Measurements from ENCODE around the gene MVP.

The MVP gene

GRCh38 chr16:29891525-29892457, 71.5 kb downstream of the MVP start:
- no peak overlapping the region for H3K27ac ChIP-seq
- no peak for TF ChIP-seq ZFX (IDR thresholded peaks at IDR 0.05)
- TF ChIP-seq, protein P1, sequence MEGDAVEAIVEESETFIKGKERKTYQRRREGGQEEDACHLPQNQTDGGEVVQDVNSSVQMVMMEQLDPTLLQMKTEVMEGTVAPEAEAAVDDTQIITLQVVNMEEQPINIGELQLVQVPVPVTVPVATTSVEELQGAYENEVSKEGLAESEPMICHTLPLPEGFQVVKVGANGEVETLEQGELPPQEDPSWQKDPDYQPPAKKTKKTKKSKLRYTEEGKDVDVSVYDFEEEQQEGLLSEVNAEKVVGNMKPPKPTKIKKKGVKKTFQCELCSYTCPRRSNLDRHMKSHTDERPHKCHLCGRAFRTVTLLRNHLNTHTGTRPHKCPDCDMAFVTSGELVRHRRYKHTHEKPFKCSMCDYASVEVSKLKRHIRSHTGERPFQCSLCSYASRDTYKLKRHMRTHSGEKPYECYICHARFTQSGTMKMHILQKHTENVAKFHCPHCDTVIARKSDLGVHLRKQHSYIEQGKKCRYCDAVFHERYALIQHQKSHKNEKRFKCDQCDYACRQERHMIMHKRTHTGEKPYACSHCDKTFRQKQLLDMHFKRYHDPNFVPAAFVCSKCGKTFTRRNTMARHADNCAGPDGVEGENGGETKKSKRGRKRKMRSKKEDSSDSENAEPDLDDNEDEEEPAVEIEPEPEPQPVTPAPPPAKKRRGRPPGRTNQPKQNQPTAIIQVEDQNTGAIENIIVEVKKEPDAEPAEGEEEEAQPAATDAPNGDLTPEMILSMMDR (conservative IDR thresholded peaks at IDR 0.05), result no peak

- no peak overlapping the region for H3K27ac ChIP-seq
- no peak for TF ChIP-seq ZFX (IDR thresholded peaks at IDR 0.05)
- TF ChIP-seq, protein P1 (conservative IDR thresholded peaks at IDR 0.05), result no peak
These were observed 72.2 kb downstream of the MVP start for GRCh38 chr16:29892458-29892813.

- TF ChIP-seq, protein P1 (conservative IDR thresholded peaks at IDR 0.05), result no peak
- TF ChIP-seq ZFX (IDR thresholded peaks at IDR 0.05), result no peak
These were observed 73.3 kb downstream of the MVP start for GRCh38 chr16:29893553-29893952.

DNA sequence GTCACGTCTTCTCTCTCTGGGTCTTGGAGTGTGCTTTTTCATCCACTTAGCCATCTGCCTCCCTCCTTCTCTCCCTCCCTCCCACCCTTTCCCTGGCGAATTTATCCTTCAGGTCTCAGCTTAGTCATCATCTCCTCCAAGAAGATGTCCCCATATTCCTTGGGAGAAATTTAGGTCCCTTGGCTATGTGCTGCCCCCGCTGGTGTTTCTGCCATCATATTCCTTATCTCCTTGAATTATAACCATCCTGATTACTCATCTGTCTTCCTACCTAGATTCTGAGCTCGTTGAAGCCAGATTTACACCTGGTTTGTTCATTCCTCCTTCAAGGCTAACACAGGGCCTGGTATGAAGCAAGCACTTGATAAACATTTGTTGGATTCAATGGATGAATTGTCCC, 74.1 kb downstream of the MVP start:
- TF ChIP-seq, protein P1 (conservative IDR thresholded peaks at IDR 0.05), result no peak
- TF ChIP-seq ZFX (IDR thresholded peaks at IDR 0.05), result no peak

More at GRCh38 chr16:29893553-29893952, 73.3 kb downstream of the MVP start:
- no peak overlapping the region for H3K27ac ChIP-seq

GRCh38 chr16:29896841-29897240, 76.6 kb downstream of the MVP start:
- TF ChIP-seq, protein P1 (conservative IDR thresholded peaks at IDR 0.05), result no peak
- no peak for TF ChIP-seq ZFX (IDR thresholded peaks at IDR 0.05)
- no peak overlapping the region for H3K27ac ChIP-seq

More for the DNA sequence above, 74.1 kb downstream of the MVP start:
- H3K27ac ChIP-seq, result no peak overlapping the region

DNA sequence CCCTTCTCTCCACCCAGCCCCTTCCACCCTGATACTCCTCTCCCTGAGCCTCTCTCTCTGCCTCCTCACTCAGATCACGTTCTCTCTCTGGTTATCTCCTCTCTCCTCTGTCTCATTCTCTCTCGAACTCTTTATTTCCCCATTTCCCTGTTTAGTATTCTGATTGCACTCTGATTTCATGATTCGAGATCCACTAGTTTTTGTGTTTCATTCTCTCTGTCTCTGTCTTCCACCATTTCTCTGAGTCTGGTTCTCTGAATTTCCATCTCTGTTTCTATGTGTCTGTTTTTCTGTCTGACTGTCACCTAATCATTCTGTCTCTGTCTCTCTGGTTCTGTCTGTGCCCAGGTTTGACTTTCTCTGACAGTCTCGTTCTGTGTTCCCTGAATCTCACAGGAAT, 77.1 kb downstream of the MVP start:
- H3K27ac ChIP-seq, result no peak overlapping the region
- TF ChIP-seq, protein P1 (conservative IDR thresholded peaks at IDR 0.05), result no peak
- no peak for TF ChIP-seq ZFX (IDR thresholded peaks at IDR 0.05)
